Measurements from ENCODE around the gene PDE4A.
A peak's percentile ranks its signal among the peaks of the same experiment; 100 is the strongest.

The PDE4A gene

DNA sequence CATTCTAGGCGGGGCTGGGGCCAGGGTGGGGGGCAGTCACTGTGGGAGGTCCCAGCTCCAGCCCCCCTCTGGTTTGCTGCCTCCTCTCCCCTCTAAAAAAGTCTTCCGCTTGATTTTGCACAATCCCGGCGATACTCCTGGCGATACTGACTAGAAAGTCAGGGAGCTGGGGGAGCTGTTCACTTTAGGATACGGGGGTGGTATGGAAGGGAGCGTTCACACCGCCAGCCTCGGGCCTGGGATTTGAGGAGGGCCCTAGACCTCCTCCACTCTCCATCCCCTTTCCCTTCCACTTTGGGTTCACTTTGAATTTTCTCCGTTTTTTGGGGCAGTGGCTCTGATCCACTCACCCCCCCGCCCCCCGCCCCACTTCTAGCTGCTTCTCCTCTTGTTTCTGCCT lies 47.8 kb downstream of the PDE4A start:
- no peak for DNase-seq

GRCh38 chr19:10471909-10472308 lies 51.6 kb downstream of the PDE4A start:
- no peak for DNase-seq

DNA sequence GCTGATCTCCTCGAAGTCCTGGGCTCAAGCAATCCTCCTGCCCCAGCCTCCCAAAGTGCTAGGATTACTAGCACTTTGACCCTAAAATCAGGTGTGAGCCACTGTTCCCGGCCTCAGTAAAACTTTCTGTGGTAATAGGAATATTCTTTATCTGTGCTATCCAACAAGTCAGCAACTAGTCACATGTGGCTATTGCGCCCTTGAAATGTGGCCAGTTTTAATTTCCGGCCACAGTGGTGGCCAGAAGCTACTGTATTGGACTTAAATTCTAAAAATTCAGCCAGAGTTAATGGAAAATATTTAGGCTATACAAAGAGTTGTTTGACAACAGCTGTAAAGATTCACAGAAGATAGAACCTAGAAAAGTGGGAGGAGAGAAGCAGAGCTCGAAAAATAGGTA lies 52.9 kb downstream of the PDE4A start:
- DNase-seq: no peak

GRCh38 chr19:10474962-10475451 lies 54.7 kb downstream of the PDE4A start:
- no peak for DNase-seq

GRCh38 chr19:10478476-10478875 lies 58.1 kb downstream of the PDE4A start:
- DNase-seq: no peak

GRCh38 chr19:10478903-10479384 lies 58.6 kb downstream of the PDE4A start:
- peak; percentile 54 for DNase-seq

DNA sequence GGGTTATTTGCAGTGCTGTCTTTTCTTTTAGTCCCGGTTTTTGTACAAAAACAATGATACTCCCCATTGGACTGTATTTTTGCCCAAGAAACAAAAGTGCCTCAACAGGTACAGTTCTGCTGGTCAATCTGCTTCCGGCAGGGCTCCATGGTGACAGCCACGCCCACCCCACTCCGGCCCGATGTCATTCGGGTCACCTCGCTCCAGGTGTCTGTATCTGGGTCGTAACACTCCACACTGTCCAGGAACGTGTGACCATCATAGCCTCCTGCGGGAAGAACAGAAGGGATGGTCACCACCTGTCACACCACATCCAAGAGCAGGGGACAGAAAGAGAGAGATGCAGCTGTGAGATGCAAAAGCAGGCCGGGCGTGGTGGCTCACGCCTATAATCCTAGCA lies 66.2 kb downstream of the PDE4A start:
- no peak for DNase-seq

DNA sequence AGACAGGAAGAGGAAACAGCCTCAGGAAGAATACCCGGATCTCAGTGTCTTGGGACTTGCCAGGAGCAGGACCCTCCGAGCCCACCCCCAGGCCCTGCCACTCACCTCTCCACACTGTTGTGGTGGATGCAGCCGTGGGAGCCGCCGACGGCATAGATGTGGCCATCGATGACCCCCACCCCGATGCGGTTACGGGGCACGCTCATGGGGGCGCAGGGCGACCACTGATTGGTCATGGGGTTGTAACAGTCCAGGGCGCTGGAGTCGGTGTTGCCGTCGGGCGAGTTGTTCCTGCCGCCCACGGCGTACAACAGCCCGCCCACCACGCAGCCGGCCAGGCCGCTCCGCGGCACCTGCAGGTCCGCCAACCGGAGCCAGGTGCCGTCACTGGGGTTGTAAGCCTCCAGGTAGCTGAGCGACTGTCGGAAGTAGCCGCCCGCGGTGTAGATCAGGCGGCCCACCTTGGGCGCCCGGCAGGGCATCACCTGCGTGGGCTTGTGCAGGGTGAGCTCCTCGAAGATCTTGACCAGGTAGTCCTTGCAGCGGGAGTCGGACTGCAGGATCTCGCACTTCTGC lies 71.2 kb downstream of the PDE4A start:
- no peak for DNase-seq

DNA sequence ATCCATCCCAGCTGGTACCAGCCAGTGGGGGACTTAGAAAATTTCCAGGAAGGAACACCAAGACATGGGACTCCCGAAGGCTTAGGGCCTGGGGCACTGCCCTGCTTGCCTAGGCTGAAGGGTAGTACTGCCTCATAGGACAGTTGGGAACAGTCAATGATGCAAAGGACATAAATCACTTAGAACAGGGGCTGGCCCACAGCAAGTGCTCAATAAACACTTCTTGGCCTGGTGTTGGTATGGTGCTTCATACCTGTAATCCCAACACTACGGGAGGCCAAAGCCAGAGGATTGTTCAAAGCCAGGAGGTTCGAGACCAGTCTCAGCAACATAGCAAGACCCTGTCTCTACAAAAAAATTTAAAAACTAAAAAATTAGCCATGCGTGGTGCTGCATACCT lies 77.0 kb downstream of the PDE4A start:
- DNase-seq: no peak

GRCh38 chr19:10499550-10500246 lies 79.4 kb downstream of the PDE4A start:
- no peak for DNase-seq

GRCh38 chr19:10500247-10500592 lies 79.9 kb downstream of the PDE4A start:
- no peak for DNase-seq

DNA sequence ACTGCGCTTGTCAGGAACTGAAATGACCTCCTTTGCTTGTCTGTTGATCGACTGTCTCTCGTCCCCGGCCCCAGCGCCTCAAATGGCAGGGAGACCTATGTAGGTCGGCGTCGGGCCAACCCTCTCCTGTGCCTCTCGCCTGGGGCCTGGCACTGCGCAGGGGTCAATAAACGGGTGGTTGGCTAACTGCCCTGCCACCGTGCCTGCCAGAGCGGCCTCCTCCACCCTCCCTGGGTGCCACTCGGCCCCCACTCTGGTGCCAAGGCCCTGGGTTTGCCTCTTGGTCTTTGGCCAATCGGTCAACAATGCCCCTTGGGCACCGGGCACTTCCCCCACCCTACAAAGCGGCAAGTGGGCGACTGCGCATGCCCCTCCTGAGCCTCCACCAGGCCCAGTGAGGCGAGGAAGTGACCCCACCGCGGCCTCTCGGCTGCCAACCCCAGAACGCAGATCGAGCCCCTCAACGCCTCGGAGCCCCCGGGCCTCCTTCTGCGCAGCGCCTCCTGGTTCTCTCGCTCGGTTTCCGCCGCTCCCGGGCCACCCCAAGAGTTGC lies 81.7 kb downstream of the PDE4A start:
- DNase-seq: no peak

DNA sequence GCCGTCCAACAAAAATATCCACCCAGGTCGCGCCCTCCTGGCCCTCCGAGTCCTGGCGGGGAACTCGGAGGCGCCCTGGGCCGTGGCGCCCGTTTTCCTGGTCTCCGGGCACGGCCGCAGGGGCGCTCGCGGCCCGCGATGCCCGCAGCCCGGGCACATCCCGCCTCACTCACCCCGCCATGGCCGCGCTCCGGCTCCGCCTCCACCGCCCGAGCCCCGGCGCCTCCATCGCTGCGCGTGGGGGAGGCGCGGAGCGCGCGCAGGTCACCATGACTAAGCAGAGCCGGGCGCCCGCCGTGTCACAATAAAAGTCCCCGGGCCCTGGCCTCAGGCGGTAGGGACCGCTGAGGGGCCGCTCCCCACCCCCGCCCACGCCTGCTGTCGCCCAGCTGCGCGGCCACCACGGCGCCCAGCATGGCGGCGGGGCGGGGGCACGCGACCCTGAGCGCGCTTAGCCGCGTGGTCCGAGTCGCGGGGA lies 82.2 kb downstream of the PDE4A start:
- DNase-seq: peak; percentile 93

DNA sequence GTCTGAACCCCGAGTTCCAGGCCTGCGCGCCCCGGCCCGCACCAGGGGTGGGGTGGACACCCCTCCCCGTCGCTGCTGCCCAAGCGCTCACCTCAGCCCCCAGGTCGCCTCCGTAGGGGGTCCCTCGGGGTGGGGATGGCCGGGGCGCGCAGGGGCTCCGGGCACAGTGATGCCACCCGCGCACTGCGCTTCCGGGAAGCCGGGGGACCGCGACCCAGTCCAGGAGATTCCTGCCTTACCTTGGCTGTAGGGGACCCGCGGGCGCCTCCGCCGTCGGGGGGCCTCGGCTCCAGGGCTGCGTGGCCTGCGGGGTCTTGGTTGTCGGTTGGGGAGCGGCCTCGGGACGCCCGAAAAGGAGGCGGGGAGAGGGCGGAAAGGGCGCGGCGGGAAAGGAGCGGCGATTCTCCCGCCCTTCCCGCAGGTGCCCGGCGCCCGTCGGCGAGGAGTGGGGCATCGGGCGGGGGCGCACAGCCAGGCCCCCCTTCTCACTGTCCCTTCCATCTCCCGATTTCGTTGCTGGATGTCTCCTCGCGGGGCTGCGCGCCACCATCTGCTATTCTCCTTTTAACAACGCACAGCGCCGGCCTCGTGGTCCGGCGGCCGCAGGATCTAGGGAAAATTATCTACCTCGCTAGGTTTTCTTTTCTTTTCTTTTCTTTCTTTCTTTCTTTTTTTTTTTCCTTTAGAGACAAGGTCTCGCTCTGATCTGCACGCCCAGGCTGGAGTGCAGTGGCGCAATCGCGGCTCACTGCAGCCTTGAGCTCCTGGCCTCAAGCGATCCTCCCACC lies 82.9 kb downstream of the PDE4A start, which contains the start of gene KEAP1:
Gene KEAP1, minus strand, starts transcription at position 355 of the 788 bp plus-strand sequence. CDS start 3,323 bp downstream, outside the sequence.
- no peak for DNase-seq

DNA sequence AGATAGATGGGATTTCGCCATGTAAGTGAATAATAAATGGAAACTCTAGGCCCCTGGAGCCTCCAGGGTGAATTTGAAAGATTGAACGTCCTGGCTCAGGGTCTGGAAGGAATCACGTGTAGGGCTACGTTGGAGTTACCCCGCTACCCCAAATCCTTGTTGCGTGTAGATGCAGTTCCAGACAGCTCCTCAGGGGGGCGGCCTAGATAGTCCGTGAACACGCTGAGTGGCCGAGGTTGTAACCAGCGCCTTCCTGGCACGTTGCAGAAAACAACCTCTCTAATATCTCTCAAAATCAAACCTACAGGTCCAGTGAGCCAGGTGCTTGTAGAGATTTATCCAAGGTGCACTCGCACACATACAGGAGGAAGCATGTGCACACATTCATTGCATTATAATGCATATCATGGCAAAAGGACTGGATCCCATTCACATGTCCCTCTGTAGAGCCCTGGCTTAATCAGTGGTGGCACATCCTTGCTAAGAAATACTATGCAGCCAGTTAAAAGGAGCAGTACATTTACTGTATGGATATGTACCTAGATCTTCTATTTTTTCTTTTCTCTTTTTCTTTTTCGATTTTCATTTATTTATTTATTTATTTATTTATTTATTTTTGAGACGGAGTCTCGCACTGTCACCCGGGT lies 85.4 kb downstream of the PDE4A start:
- no peak for DNase-seq

GRCh38 chr19:10508036-10508435 lies 87.7 kb downstream of the PDE4A start:
- DNase-seq: no peak

DNA sequence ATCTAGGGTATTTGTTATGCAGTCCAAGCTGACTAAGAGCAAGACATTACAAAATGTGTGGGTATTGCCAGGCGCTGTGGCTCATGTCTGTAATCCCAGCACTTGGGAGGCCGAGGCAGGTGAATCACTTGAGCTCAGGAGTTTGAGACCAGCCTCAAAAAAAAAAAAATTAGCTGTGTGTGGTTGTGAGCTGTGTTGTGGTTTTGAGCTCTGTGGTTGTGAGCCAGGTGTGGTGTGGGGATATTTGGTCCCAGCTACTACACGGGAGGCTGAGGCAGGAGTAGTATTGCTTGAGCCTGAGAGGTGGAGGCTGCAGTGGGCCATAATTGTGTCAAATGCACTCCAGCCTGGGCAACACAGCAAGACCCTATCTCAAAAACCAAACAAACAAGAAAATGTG lies 88.4 kb downstream of the PDE4A start:
- no peak for DNase-seq

GRCh38 chr19:10510301-10510802 lies 90.0 kb downstream of the PDE4A start:
- DNase-seq: no peak

DNA sequence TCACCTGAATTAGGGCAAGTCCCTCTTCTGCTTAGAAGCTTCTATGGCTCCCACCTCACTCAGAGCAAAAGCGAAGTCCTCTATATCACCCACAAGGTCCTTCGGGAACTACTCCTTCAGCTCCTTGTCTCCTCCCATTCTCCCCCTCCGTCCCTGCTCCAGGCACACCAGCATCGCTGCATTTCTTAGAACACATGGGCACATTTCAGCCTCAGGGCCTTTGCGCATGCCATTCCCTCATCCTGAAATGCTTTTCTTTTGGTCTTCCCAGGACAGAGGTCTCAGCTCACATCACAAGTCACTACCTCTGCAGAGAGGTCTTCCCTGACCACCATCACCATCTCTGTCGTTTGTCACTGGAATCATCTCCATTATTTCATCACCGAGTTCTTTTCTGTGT lies 92.9 kb downstream of the PDE4A start:
- no peak for DNase-seq

DNA sequence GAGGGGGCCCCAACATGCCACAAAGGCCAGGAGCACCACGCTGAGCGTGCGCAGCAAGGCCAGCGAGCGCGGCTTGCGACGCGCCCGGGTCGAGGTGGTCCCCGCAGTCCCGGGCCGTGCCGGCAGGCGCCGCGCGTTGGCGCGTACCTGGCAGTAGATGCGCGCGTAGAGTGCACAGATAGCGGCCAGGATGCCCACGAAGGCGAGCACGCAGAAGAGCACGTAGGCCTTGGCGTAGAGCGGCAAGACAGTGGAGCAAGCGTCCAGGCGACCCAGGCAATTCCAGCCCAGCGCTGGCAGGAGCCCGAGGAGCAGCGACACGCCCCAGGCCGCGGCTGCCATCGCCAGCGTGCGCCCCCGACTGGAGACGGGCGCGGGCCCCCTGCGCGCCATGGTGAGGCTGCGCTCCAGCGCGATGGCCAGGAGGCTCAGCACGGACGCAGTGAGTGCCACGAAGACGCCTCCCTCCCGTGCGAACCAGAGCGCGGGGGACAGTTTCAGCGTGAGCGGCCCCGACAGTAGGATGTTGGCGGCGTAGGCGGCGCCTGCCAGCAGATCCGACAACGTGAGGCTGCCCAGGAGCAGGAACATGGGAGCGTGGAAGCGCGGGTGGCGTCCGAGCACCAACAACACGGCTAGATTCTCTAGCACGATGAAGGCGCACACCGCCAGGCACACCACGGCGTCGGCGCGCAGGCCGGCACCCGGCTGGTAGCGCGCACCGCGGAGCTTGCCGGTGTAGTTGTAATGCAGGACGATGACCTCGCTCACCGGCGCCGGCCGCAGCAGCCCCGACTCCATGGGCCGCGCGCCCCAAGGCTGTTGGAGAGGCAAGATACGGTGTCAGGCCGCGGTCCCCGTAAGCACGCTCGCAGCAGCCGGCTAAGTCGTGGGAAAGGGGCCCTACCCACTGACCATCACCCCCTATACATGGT lies 94.1 kb downstream of the PDE4A start:
- no peak for DNase-seq

GRCh38 chr19:10516064-10516385 lies 95.7 kb downstream of the PDE4A start:
- no peak for DNase-seq

All from NCI-H2107 (cell line).